A172 (cell line): Measurements from ENCODE around the gene PI4KB. TPM values are rescaled to one million over a fixed set of nuclear protein-coding genes. Genes with fewer than 3 reads are reported as not detected.
"Not testable (repeated sequence)": the region's sequence is repeated elsewhere in the genome, so short reads cannot be mapped to it uniquely, and the experiment has no call there.

ENCODE experiments used
- DNase-seq: peaks from one replicate; pipeline ENCODE4 v3.0.0-alpha.2; 2015; ENCODE audit warnings: low spot score
- total RNA-seq: library from RNA; depleted of rRNA; stranded (reverse); fragments of >200 nt; shearing (Covaris generic); gene quantifications from 2 replicates; pipeline ENCODE4 v1.2.3, GENCODE V29; 2014; rRNA removed

The PI4KB gene
- total RNA-seq = 86.6 and 99.4 TPM in 2 replicates

- peak; percentile 100 for DNase-seq
These were observed at the start of gene PI4KB for GRCh38 chr1:151327223-151327902. Gene PI4KB (minus strand): TSS chr1:151327416. CDS start chr1:151316481, 10,935 bp downstream.

- no peak for DNase-seq
These were observed 46.0 kb upstream of the PI4KB start for GRCh38 chr1:151373196-151373595.

- no peak for DNase-seq
These were observed 45.1 kb upstream of the PI4KB start, which contains the start of gene SELENBP1 for GRCh38 chr1:151372058-151372934. Gene SELENBP1 (minus strand): TSS chr1:151372705. CDS start chr1:151372641, 64 bp downstream.

GRCh38 chr1:151371370-151372057 lies 44.3 kb upstream of the PI4KB start:
- no peak for DNase-seq

GRCh38 chr1:151370211-151370911 lies 43.1 kb upstream of the PI4KB start:
- DNase-seq = no peak

GRCh38 chr1:151369621-151370048 lies 42.4 kb upstream of the PI4KB start:
- no peak for DNase-seq

GRCh38 chr1:151369302-151369610 lies 42.0 kb upstream of the PI4KB start:
- DNase-seq = no peak

GRCh38 chr1:151368393-151369301 lies 41.4 kb upstream of the PI4KB start:
- DNase-seq = no peak

- no peak for DNase-seq
These were observed 40.6 kb upstream of the PI4KB start for GRCh38 chr1:151367658-151368392.

- no peak for DNase-seq
These were observed 37.8 kb upstream of the PI4KB start for GRCh38 chr1:151364996-151365395.

- DNase-seq = no peak
These were observed 35.3 kb upstream of the PI4KB start for GRCh38 chr1:151362308-151363155.

GRCh38 chr1:151361883-151362282 lies 34.7 kb upstream of the PI4KB start:
- no peak for DNase-seq

- no peak for DNase-seq
These were observed 29.5 kb upstream of the PI4KB start for GRCh38 chr1:151356696-151357095.

GRCh38 chr1:151352021-151352718 lies 25.0 kb upstream of the PI4KB start:
- DNase-seq = peak; percentile 39

- DNase-seq = not testable (repeated sequence)
These were observed 23.1 kb upstream of the PI4KB start for GRCh38 chr1:151350323-151350722.

GRCh38 chr1:151347523-151348246 lies 20.5 kb upstream of the PI4KB start:
- DNase-seq = no peak

- peak; percentile 99 for DNase-seq
These were observed 19.7 kb upstream of the PI4KB start, which contains the start of gene RFX5 for GRCh38 chr1:151346769-151347522. Gene RFX5 (minus strand): TSS chr1:151347252. CDS start chr1:151346320, 932 bp downstream.
